HG03196 (cell line): ENCODE data around the gene GNPTAB.
"Not testable (repeated sequence)": the region's sequence is repeated elsewhere in the genome, so short reads cannot be mapped to it uniquely, and the experiment has no call there.

ENCODE experiments used
- ATAC-seq: cut with Tn5 transposase; IDR thresholded peaks from one replicate; pipeline ENCODE4 v1.9.1; 2021; ENCODE audit not compliant: unreplicated experiment

GNPTAB gene

GRCh38 chr12:101740566-101740965 is 90.2 kb downstream of the GNPTAB start:
- ATAC-seq, result no peak

- no peak for ATAC-seq
Measured at GRCh38 chr12:101738920-101739665, 91.7 kb downstream of the GNPTAB start, which contains the start of gene SYCP3. Gene SYCP3, minus strand, starts transcription at chr12:101739462. Its CDS starts 1,527 bp downstream, at chr12:101737935.

GRCh38 chr12:101737476-101737875 is 93.3 kb downstream of the GNPTAB start:
- ATAC-seq, result no peak

GRCh38 chr12:101734482-101734881 is 96.3 kb downstream of the GNPTAB start:
- ATAC-seq, result not testable (repeated sequence)

GRCh38 chr12:101733166-101733565 is 97.6 kb downstream of the GNPTAB start:
- ATAC-seq, result no peak

GRCh38 chr12:101732318-101732717 is 98.4 kb downstream of the GNPTAB start:
- ATAC-seq, result no peak

- no peak for ATAC-seq
Measured at GRCh38 chr12:101729842-101730241, 100.9 kb downstream of the GNPTAB start.

- no peak for ATAC-seq
Measured at GRCh38 chr12:101727098-101727497, 103.7 kb downstream of the GNPTAB start.

GRCh38 chr12:101722392-101722791 is 108.4 kb downstream of the GNPTAB start:
- ATAC-seq, result no peak

GRCh38 chr12:101720118-101720517 is 110.6 kb downstream of the GNPTAB start:
- no peak for ATAC-seq

- ATAC-seq, result no peak
Measured at GRCh38 chr12:101719566-101719965, 111.2 kb downstream of the GNPTAB start.

- ATAC-seq, result no peak
Measured at GRCh38 chr12:101714877-101715444, 115.8 kb downstream of the GNPTAB start.

- ATAC-seq, result no peak
Measured at GRCh38 chr12:101713930-101714329, 116.8 kb downstream of the GNPTAB start.

GRCh38 chr12:101713059-101713682 is 117.6 kb downstream of the GNPTAB start:
- no peak for ATAC-seq

- no peak for ATAC-seq
Measured at GRCh38 chr12:101710288-101710687, 120.5 kb downstream of the GNPTAB start.

GRCh38 chr12:101707131-101707782 is 123.5 kb downstream of the GNPTAB start:
- no peak for ATAC-seq

- ATAC-seq, result no peak
Measured at GRCh38 chr12:101706403-101706802, 124.4 kb downstream of the GNPTAB start.

- ATAC-seq, result no peak
Measured at GRCh38 chr12:101703487-101703886, 127.3 kb downstream of the GNPTAB start.

GRCh38 chr12:101700299-101700820 is 130.4 kb downstream of the GNPTAB start:
- ATAC-seq, result no peak

- ATAC-seq, result no peak
Measured at GRCh38 chr12:101698800-101699347, 131.9 kb downstream of the GNPTAB start.
